IMR-90 (cell line): ENCODE results near the gene CNOT2. TPM values are rescaled to one million over a fixed set of nuclear protein-coding genes. Genes with fewer than 3 reads are reported as not detected.

ENCODE experiments used
- ATAC-seq: fragments of 200-7000 bp; cut with Tn5 transposase; 2 replicates; pipeline ENCODE4 v1.9.1; 2020; ENCODE audit warnings: low read depth, mild to moderate bottlenecking, moderate library complexity
- BruUV-seq: library from RNA; stranded (reverse); fragments of 400-500 nt; replicated peaks from 2 replicates; lab custom pipeline; 2021; lab: Mats Ljungman, UMichigan
- CTCF ChIA-PET: fragments of 300-600 bp; formaldehyde crosslinking; extraction: SDS; loops from one replicate; lab custom pipeline; 2021; ENCODE audit warnings: antibody characterized with exemption; lab: Yijun Ruan, JAX
- POLR2A ChIA-PET: fragments of 300-600 bp; sonication (Branson Sonifier 250); formaldehyde crosslinking; loops from one replicate; lab custom pipeline; 2022; ENCODE audit warnings: antibody characterized with exemption; ENCODE audit not compliant: unreplicated experiment; lab: Charles Lee
- DNase-seq: peaks from one replicate; pipeline ENCODE4 v3.0.0; 2013
- H2AFZ ChIP-seq: replicated peaks from 2 replicates; pipeline ENCODE3; 2013; ENCODE audit warnings: low read length, mild to moderate bottlenecking; ENCODE audit not compliant: poor library complexity
- H2AK5ac ChIP-seq: 2 replicates; pipeline ENCODE4 v1.6.1; 2013; ENCODE audit warnings: low read depth, low read length, inconsistent platforms
- H2AK9ac ChIP-seq: replicated peaks from 2 replicates; pipeline ENCODE3; 2013; ENCODE audit warnings: mild to moderate bottlenecking, low read depth, low read length, moderate library complexity; ENCODE audit not compliant: poor library complexity
- H2BK120ac ChIP-seq: 2 replicates; pipeline ENCODE4 v1.6.1; 2013; ENCODE audit warnings: low read depth, low read length, inconsistent platforms
- H2BK15ac ChIP-seq: 3 replicates; pipeline ENCODE4 v1.6.1; 2013; ENCODE audit warnings: low read depth, low read length, inconsistent platforms
- H2BK20ac ChIP-seq: 2 replicates; pipeline ENCODE4 v1.6.1; 2013; ENCODE audit warnings: low read depth, mild to moderate bottlenecking, inconsistent platforms, low read length, moderate library complexity
- H2BK5ac ChIP-seq: 2 replicates; pipeline ENCODE4 v1.6.1; 2013; ENCODE audit warnings: mild to moderate bottlenecking, low read depth, low read length, inconsistent platforms; ENCODE audit not compliant: poor library complexity, severe bottlenecking
- H3K14ac ChIP-seq: replicated peaks from 2 replicates; pipeline ENCODE4 v1.6.1; 2013; ENCODE audit warnings: low read depth, low read length, inconsistent platforms
- H3K18ac ChIP-seq: 2 replicates; pipeline ENCODE4 v1.6.1; 2013; ENCODE audit warnings: low read depth, low read length, control low read depth
- H3K23ac ChIP-seq: 2 replicates; pipeline ENCODE4 v1.6.1; 2013; ENCODE audit warnings: low read depth, low read length, inconsistent platforms
- H3K27ac ChIP-seq: 2 replicates; pipeline ENCODE4 v1.5.1; 2013; ENCODE audit warnings: mild to moderate bottlenecking, control low read depth, low read length; ENCODE audit not compliant: insufficient read depth
- H3K27me3 ChIP-seq: 2 replicates; pipeline ENCODE4 v1.6.1; 2013; ENCODE audit warnings: low read length; ENCODE audit not compliant: control insufficient read depth, insufficient read depth
- H3K36me3 ChIP-seq: 2 replicates; pipeline ENCODE4 v1.6.1; 2013; ENCODE audit warnings: low read length, mixed read lengths; ENCODE audit not compliant: control insufficient read depth, insufficient read depth
- H3K4ac ChIP-seq: 2 replicates; pipeline ENCODE4 v1.6.1; 2013; ENCODE audit warnings: low read depth, low read length, inconsistent platforms
- H3K4me1 ChIP-seq: 2 replicates; pipeline ENCODE4 v1.6.1; 2013; ENCODE audit warnings: low read length, mixed read lengths; ENCODE audit not compliant: control insufficient read depth, insufficient read depth
- H3K4me2 ChIP-seq: 2 replicates; pipeline ENCODE4 v1.6.1; 2013; ENCODE audit warnings: low read depth, mild to moderate bottlenecking, control low read depth, low read length, moderate library complexity
- H3K4me3 ChIP-seq: 2 replicates; pipeline ENCODE4 v1.5.1; 2013; ENCODE audit warnings: low read depth, mild to moderate bottlenecking, control low read depth, low read length, moderate library complexity; ENCODE audit not compliant: insufficient read depth
- H3K56ac ChIP-seq: 2 replicates; pipeline ENCODE4 v1.6.1; 2013; ENCODE audit warnings: low read length, inconsistent platforms; ENCODE audit not compliant: insufficient read depth; ENCODE audit errors: extremely low read depth
- H3K79me1 ChIP-seq, 2 experiments: 2 replicates each; pipeline ENCODE4 v1.6.1; 2013; ENCODE audit warnings: low read length in 2 of 2, inconsistent platforms in 1 of 2, low read depth in 1 of 2
- H3K9ac ChIP-seq: 2 replicates; pipeline ENCODE4 v1.6.1; 2013; ENCODE audit warnings: low read depth, low read length, control low read depth
- H3K9me1 ChIP-seq: 2 replicates; pipeline ENCODE4 v1.6.1; 2013; ENCODE audit warnings: low read length, inconsistent platforms; ENCODE audit not compliant: insufficient read depth
- H3K9me3 ChIP-seq: 2 replicates; pipeline ENCODE4 v1.6.1; 2013; ENCODE audit warnings: low read length; ENCODE audit not compliant: control insufficient read depth, insufficient read depth
- H4K20me1 ChIP-seq: 2 replicates; pipeline ENCODE4 v1.6.1; 2013; ENCODE audit warnings: low read length, inconsistent platforms; ENCODE audit not compliant: insufficient read depth
- H4K5ac ChIP-seq: 2 replicates; pipeline ENCODE4 v1.6.1; 2013; ENCODE audit warnings: mild to moderate bottlenecking, low read depth, low read length, control low read depth
- H4K8ac ChIP-seq, 2 experiments: 2 replicates each; pipeline ENCODE4 v1.6.1; 2013; ENCODE audit warnings: low read depth in 2 of 2, low read length in 2 of 2, control low read depth in 1 of 2, inconsistent platforms in 1 of 2
- H4K91ac ChIP-seq: 2 replicates; pipeline ENCODE4 v1.6.1; 2013; ENCODE audit warnings: low read depth, low read length, inconsistent platforms; ENCODE audit not compliant: insufficient read depth
- BHLHE40 ChIP-seq: fragments of 150-350 bp; IDR thresholded peaks from 2 replicates; pipeline ENCODE4 v1.6.1; 2016; ENCODE audit warnings: mild to moderate bottlenecking, low read depth, low read length
- MAFK ChIP-seq: IDR thresholded peaks from 2 replicates; pipeline ENCODE4 v1.6.1; 2012; ENCODE audit warnings: low read depth, low read length, improper control_type of control experiment
- MAZ ChIP-seq: IDR thresholded peaks from 2 replicates; pipeline ENCODE4 v1.6.1; 2012; ENCODE audit warnings: low read depth, mild to moderate bottlenecking, low read length, improper control_type of control experiment, moderate library complexity, borderline replicate concordance
- MXI1 ChIP-seq: IDR thresholded peaks from 2 replicates; pipeline ENCODE4 v1.6.1; 2012; ENCODE audit warnings: low read depth, mild to moderate bottlenecking, low read length, moderate library complexity, borderline replicate concordance
- POLR2A ChIP-seq: IDR thresholded peaks from 2 replicates; pipeline ENCODE4 v1.6.1; 2012; ENCODE audit warnings: mild to moderate bottlenecking, low read depth, low read length
- WGBS, 2 experiments: methylation state at CpG; one replicate each; pipeline versions ENCODE4 v1.1.5 to v1.1.7; 2013; ENCODE audit warnings: missing lambda C conversion rate in 2 of 2; ENCODE audit not compliant: insufficient read length in 1 of 2; ENCODE audit errors: extremely low coverage in 2 of 2; 5-methylcytosine and 5-hydroxymethylcytosine counted together
- dilution Hi-C: fragments of 300-500 bp; cut with HindIII; formaldehyde crosslinking; loops from one replicate; pipeline ENCODE4 v1.14.3; 2018; ENCODE audit warnings: low sequenced_read_pairs; ENCODE audit not compliant: unreplicated experiment
- in situ Hi-C: fragments of 300-500 bp; cut with MboI; formaldehyde crosslinking; loops from 3 replicates; pipeline ENCODE4 v1.14.3; 2019; ENCODE audit warnings: low sequenced_read_pairs, inconsistent platforms, mixed read lengths
- intact Hi-C: fragments of 100-400 bp; cut with micrococcal nuclease; formaldehyde crosslinking; loops from 2 replicates; pipeline ENCODE4 v1.10.0; 2022
- polyA plus RNA-seq, 3 experiments: library from polyadenylated mRNA; depleted of rRNA; stranded (reverse); fragments of >200 nt; gene quantifications; 2 replicates each; pipeline ENCODE4 v1.2.3, GENCODE V29; 2012; ENCODE audit warnings: low replicate concordance in 1 of 3
- total RNA-seq: library from RNA; depleted of rRNA; stranded (reverse); fragments of >200 nt; gene quantifications from 2 replicates; pipeline ENCODE4 v1.2.3, GENCODE V29; 2012

Gene CNOT2
- total and polyA plus RNA-seq, 2 of the 4 experiments (the other 2 are of a cell fraction): 63.4 to 159 TPM

DNA sequence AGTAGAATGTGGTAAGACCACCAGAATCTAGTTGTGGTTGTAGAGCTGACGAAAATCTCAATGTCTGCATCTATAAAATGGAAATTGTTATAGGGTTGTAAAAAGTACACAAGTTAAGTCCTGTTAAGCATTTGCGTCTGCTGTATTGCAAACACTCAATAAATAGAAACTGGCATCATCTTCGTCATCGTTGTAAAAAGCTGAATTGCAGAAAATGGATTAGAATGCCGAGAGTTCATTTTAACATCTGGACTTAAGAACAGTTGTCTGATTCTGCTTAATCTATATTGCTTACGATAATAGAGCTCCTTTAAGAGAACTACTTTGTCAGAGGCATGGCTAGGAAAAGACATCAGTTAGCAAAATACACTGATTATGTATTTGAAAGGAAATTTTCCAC lies 156.1 kb downstream of the CNOT2 start:
- WGBS, 2 experiments: no CpG with 5 or more reads among the region's 6 CpGs
- no peaks in the 10 kb centered on the region for H3K36me3 ChIP-seq
- POLR2A ChIA-PET: no interaction called here

More for the DNA sequence above, 156.1 kb downstream of the CNOT2 start:
- Histone ChIP-seq H2BK120ac (no peak overlapping the region), H3K4me1 (no peaks in the 10 kb centered on the region), H3K4ac (no peak overlapping the region), H3K27me3 (no peaks in the 10 kb centered on the region), H2BK20ac (no peak overlapping the region), H2BK5ac (no peak overlapping the region), H3K18ac (no peak overlapping the region), H3K27ac (no peak overlapping the region), H4K8ac (no peak overlapping the region), H3K4me3 (no peak overlapping the region), H2AFZ (no peak overlapping the region), H4K20me1 (no peaks in the 10 kb centered on the region), H4K5ac (no peak overlapping the region), H2AK5ac (no peak overlapping the region), H3K9me1 (no peaks in the 10 kb centered on the region), H3K56ac (no peak overlapping the region), H3K14ac (no peak overlapping the region), H3K79me1 (no peaks in the 10 kb centered on the region), H4K91ac (no peak overlapping the region), H3K4me2 (no peak overlapping the region), H2AK9ac (no peak overlapping the region), H2BK15ac (no peak overlapping the region), H3K23ac (no peak overlapping the region), H3K9ac (no peak overlapping the region), H3K9me3 (no peaks in the 10 kb centered on the region)
- dilution Hi-C loops (no loop called here), in situ Hi-C loops (no loop called here), intact Hi-C loops (no loop called here)
- BruUV-seq: no TSS peak
- DNase-seq: no peak
- CTCF ChIA-PET: no interaction called here
- no peak for ATAC-seq
- TF ChIP-seq MAZ (no peak), POLR2A (no peak), BHLHE40 (no peak), MXI1 (no peak), MAFK (0 out of 2 replicates have a peak, but pooled peaks have one; percentile 4)
